B cell (primary cell): ENCODE results near the gene TMEM94. TPM values are rescaled to one million over a fixed set of nuclear protein-coding genes. Genes with fewer than 3 reads are reported as not detected.

Source experiments
- ATAC-seq: fragments of 200-7000 bp; cut with Tn5 transposase; one replicate; pipeline ENCODE4 v1.10.0; 2021; ENCODE audit warnings: low read depth, mild to moderate bottlenecking, moderate number of reproducible peaks, moderate library complexity
- CTCF ChIA-PET: fragments of 350-600 bp; sonication (Branson Sonifier 250); formaldehyde crosslinking; loops from one replicate; lab custom pipeline; 2021; ENCODE audit warnings: antibody characterized with exemption, inconsistent platforms; lab: Charles Lee
- POLR2A ChIA-PET: fragments of 350-600 bp; sonication (Branson Sonifier 250); formaldehyde crosslinking; loops from one replicate; lab custom pipeline; 2021; ENCODE audit warnings: antibody characterized with exemption; lab: Charles Lee
- DNase-seq: peaks from one replicate; pipeline ENCODE4 v3.0.0; 2013
- H2AFZ ChIP-seq: 2 replicates; pipeline ENCODE4 v1.6.1; 2012; ENCODE audit warnings: mild to moderate bottlenecking, low read depth, low read length; ENCODE audit not compliant: insufficient read depth, poor library complexity, severe bottlenecking
- H3K27ac ChIP-seq, 2 donors: 1 replicate in 1 of 2; 2 replicates in 1 of 2; pipeline ENCODE4 v1.5.1; 2012 to 2013; ENCODE audit warnings: low read length in 2 of 2, mild to moderate bottlenecking in 2 of 2, moderate library complexity in 1 of 2
- H3K27me3 ChIP-seq, 4 experiments: fragments of 200-600 bp in 1 of 4; sonication (generic) in 1 of 4; replicated peaks in 1 of 4; 1 replicate in 2 of 4; 2 replicates in 2 of 4; pipeline versions ENCODE4 v1.6.1 to v1.7.0; 2013 to 2016; ENCODE audit warnings: low read length in 3 of 4, mild to moderate bottlenecking in 2 of 4, mixed read lengths in 1 of 4, moderate library complexity in 1 of 4; ENCODE audit not compliant: insufficient read depth in 4 of 4, control insufficient read depth in 3 of 4; ENCODE audit errors: control extremely low read depth in 1 of 4
- H3K36me3 ChIP-seq, 2 experiments: replicated peaks in 1 of 2; 1 replicate in 1 of 2; 2 replicates in 1 of 2; pipeline versions ENCODE4 v1.6.1 to v1.7.1; 2013; ENCODE audit warnings: low read length in 1 of 2; ENCODE audit not compliant: insufficient read depth in 2 of 2, control insufficient read depth in 1 of 2; ENCODE audit errors: control extremely low read depth in 1 of 2, extremely low read depth in 1 of 2
- H3K4me1 ChIP-seq, 2 donors: fragments of 200-600 bp in 1 of 2; sonication (generic) in 1 of 2; 1 replicate in 1 of 2; 2 replicates in 1 of 2; pipeline versions ENCODE4 v1.5.1 to v1.6.1; 2013 to 2017; ENCODE audit warnings: low read length in 2 of 2; ENCODE audit not compliant: control insufficient read depth in 2 of 2, insufficient read depth in 2 of 2
- H3K4me2 ChIP-seq: replicated peaks from 2 replicates; pipeline ENCODE3; 2012; ENCODE audit warnings: mild to moderate bottlenecking, low read depth, low read length; ENCODE audit not compliant: poor library complexity, severe bottlenecking
- H3K4me3 ChIP-seq, 5 experiments: fragments of 200-600 bp in 1 of 5; sonication (generic) in 1 of 5; 1 replicate in 3 of 5; 2 replicates in 2 of 5; pipeline versions ENCODE4 v1.5.1 to v1.7.0; 2011 to 2016; ENCODE audit warnings: low read length in 4 of 5, mild to moderate bottlenecking in 4 of 5, low read depth in 2 of 5, control low read depth in 1 of 5, moderate library complexity in 1 of 5; ENCODE audit not compliant: insufficient read depth in 1 of 5; ENCODE audit errors: control extremely low read depth in 1 of 5, extremely low read depth in 1 of 5
- H3K79me2 ChIP-seq: fragments of 200-600 bp; sonication (generic); one replicate; pipeline ENCODE4 v1.6.0; 2016; ENCODE audit warnings: low read length; ENCODE audit not compliant: control insufficient read depth, insufficient read depth
- H3K9ac ChIP-seq: fragments of 200-600 bp; sonication (generic); 2 replicates; pipeline ENCODE4 v1.6.1; 2017; ENCODE audit warnings: mild to moderate bottlenecking, low read length, moderate library complexity
- H3K9me3 ChIP-seq, 3 donors: one replicate each; pipeline versions ENCODE4 v1.6.1 to v1.7.1; 2013; ENCODE audit warnings: low read length in 2 of 3; ENCODE audit not compliant: control insufficient read depth in 2 of 3, insufficient read depth in 1 of 3; ENCODE audit errors: control extremely low read depth in 1 of 3
- H4K20me1 ChIP-seq: 2 replicates; pipeline ENCODE4 v1.6.0; 2012; ENCODE audit warnings: mild to moderate bottlenecking, low read length; ENCODE audit not compliant: insufficient read depth, control insufficient read depth, poor library complexity, severe bottlenecking
- H3K27ac Mint-ChIP-seq: one replicate; pipeline ENCODE4 v1.8.0; 2021; ENCODE audit warnings: mixed read lengths
- H3K27me3 Mint-ChIP-seq: one replicate; pipeline ENCODE4 v1.8.0; 2021; ENCODE audit warnings: mixed read lengths
- H3K4me1 Mint-ChIP-seq: one replicate; pipeline ENCODE4 v1.8.0; 2021; ENCODE audit warnings: mixed read lengths
- H3K4me3 Mint-ChIP-seq: one replicate; pipeline ENCODE4 v1.8.0; 2021; ENCODE audit warnings: mixed read lengths
- H3K9me3 Mint-ChIP-seq: one replicate; pipeline ENCODE4 v1.8.0; 2022; ENCODE audit warnings: mixed read lengths; ENCODE audit not compliant: insufficient read depth
- CTCF ChIP-seq: fragments of 200-600 bp; IDR thresholded peaks from one replicate; pipeline ENCODE4 v1.8.0; 2022; ENCODE audit warnings: antibody characterized with exemption, mild to moderate bottlenecking
- EZH2 ChIP-seq: IDR thresholded peaks from 2 replicates; pipeline ENCODE4 v1.6.1; 2012; ENCODE audit warnings: borderline replicate concordance, low read depth, mild to moderate bottlenecking, moderate library complexity, low read length; ENCODE audit not compliant: insufficient read depth, poor library complexity, severe bottlenecking
- WGBS: methylation state at CpG from one replicate; pipeline ENCODE4 v1.1.5; 2013; ENCODE audit warnings: missing lambda C conversion rate; ENCODE audit not compliant: insufficient coverage; 5-methylcytosine and 5-hydroxymethylcytosine counted together
- intact Hi-C: fragments of 100-400 bp; cut with micrococcal nuclease; formaldehyde crosslinking; loops from one replicate; pipeline ENCODE4 v1.10.0; 2022
- polyA plus RNA-seq: library from polyadenylated mRNA; depleted of rRNA; stranded (reverse); fragments of >200 nt; gene quantifications from 2 replicates; pipeline ENCODE4 v1.2.3, GENCODE V29; 2012
- total RNA-seq, 2 donors: library from RNA; stranded (reverse); fragments of 120-200 nt in 1 of 2; gene quantifications; 1 replicate in 1 of 2; 2 replicates in 1 of 2; pipeline versions ENCODE4 v1.2.3 to v1.2.4, GENCODE V29; 2013 to 2022

Gene TMEM94
- total and polyA plus RNA-seq, 2 donors (not counting 1 experiment from before 2014, with no cell fraction given), result 139 to 158 TPM

- ChIA-PET POLR2A (interaction anchor here (0.5 to 1.6 kb wide), 4 partner anchors 9 to 261 kb away, joined by 3 to 22 read pairs (median 4); partner anchors contain the start of gene TSEN54), CTCF (interaction anchor here (0.7 to 2.2 kb wide), 10 partner anchors 8 to 255 kb away, joined by 3 to 24 read pairs (median 4); partner anchors contain the start of genes MIF4GD and TSEN54)
- Mint-ChIP-seq H3K27ac (no peak within 1 kb of the TSS), H3K27me3 (no peaks in the 10 kb centered on the region), H3K4me3 (peak within 1 kb of the TSS; percentile 89), H3K9me3 (no peaks in the 10 kb centered on the region), H3K4me1 (peaks cover 14% of the 10 kb centered on the region)
- intact Hi-C loops, result loop anchor here (1.0 to 2.0 kb wide), 7 partner anchors 9 to 236 kb away; partner anchors contain the start of genes SLC25A19, TMEM94 and TSEN54
- peak within 1 kb of the TSS; percentile 88 for H3K9ac ChIP-seq
- peak within 1 kb of the TSS; percentile 35 to 80 (median 74) for H3K4me3 ChIP-seq
- H3K4me1 ChIP-seq, result peaks cover 15 to 18% of the 10 kb centered on the region in 2 donors
- peaks cover 7% of the 10 kb centered on the region for H4K20me1 ChIP-seq
- peak within 1 kb of the TSS in 1 of 2 donors; percentile 24 for H3K27ac ChIP-seq
- ATAC-seq (peak; percentile 92), DNase-seq (peak; percentile 92)
- peak within 1 kb of the TSS; percentile 95 for H2AFZ ChIP-seq
- H3K36me3 ChIP-seq, result no peaks in the 10 kb centered on the region
- peaks cover 0 to 7% (median 0%) of the 10 kb centered on the region in 4 experiments for H3K27me3 ChIP-seq
- WGBS, result under 1% methylated on average over 104 of the region's 108 CpGs
- H3K9me3 ChIP-seq, result no peaks in the 10 kb centered on the region
- H3K79me2 ChIP-seq, result peaks cover 17% of the 10 kb centered on the region
- peak within 1 kb of the TSS; percentile 98 for H3K4me2 ChIP-seq
- TF ChIP-seq EZH2 (no peak), CTCF (peak; percentile 47)
These were observed 68.8 kb downstream of the TMEM94 start, which contains the start of gene LLGL2 for GRCh38 chr17:75524970-75525805. Gene LLGL2, plus strand, starts transcription at chr17:75525697. Its CDS starts 17,730 bp downstream, at chr17:75543427.
